GM20000 (cell line): Measurements from ENCODE around the gene GNG8.

Experiments
- DNase-seq: peaks from one replicate; pipeline ENCODE4 v3.0.0; 2012; ENCODE audit warnings: low spot score
- CTCF ChIP-seq: IDR thresholded peaks from 2 replicates; pipeline ENCODE4 v1.5.1; 2012; ENCODE audit warnings: mild to moderate bottlenecking, control low read depth; ENCODE audit errors: extremely low read depth, missing control alignments

GNG8 gene

GRCh38 chr19:46644720-46645119, 8.7 kb upstream of the GNG8 start:
- DNase-seq: no peak
- no peak for TF ChIP-seq CTCF

- DNase-seq: peak; percentile 9
- no peak for TF ChIP-seq CTCF
These were observed 4.7 kb upstream of the GNG8 start for GRCh38 chr19:46640656-46641055.

GRCh38 chr19:46639358-46640182, 3.6 kb upstream of the GNG8 start:
- no peak for TF ChIP-seq CTCF
- peak; percentile 59 for DNase-seq

GRCh38 chr19:46637224-46637623, 1.2 kb upstream of the GNG8 start:
- DNase-seq: no peak
- TF ChIP-seq CTCF: no peak

GRCh38 chr19:46634656-46635218, 1.3 kb downstream of the GNG8 start:
- no peak for DNase-seq
- no peak for TF ChIP-seq CTCF

- TF ChIP-seq CTCF: no peak
- DNase-seq: peak; percentile 95
These were observed 1.9 kb downstream of the GNG8 start for GRCh38 chr19:46634045-46634655.

GRCh38 chr19:46633130-46633529, 2.9 kb downstream of the GNG8 start:
- no peak for DNase-seq
- TF ChIP-seq CTCF: no peak
